Hepatocyte (in vitro differentiated cells): ENCODE results near the gene ZNF398. TPM values are rescaled to one million over a fixed set of nuclear protein-coding genes. Genes with fewer than 3 reads are reported as not detected.

ENCODE experiments used
- DNase-seq: peaks from one replicate; pipeline ENCODE4 v3.0.0-alpha.2; 2016; ENCODE audit warnings: low spot score
- H2AFZ ChIP-seq: fragments of 200-600 bp; sonication (generic); 2 replicates; pipeline ENCODE4 v1.6.0; 2016; ENCODE audit warnings: antibody characterized with exemption, mild to moderate bottlenecking
- H3K27ac ChIP-seq: fragments of 200-600 bp; sonication (generic); 2 replicates; pipeline ENCODE4 v1.5.1; 2016; ENCODE audit warnings: mild to moderate bottlenecking
- H3K27me3 ChIP-seq: fragments of 200-600 bp; sonication (generic); 2 replicates; pipeline ENCODE4 v1.6.1; 2016
- H3K36me3 ChIP-seq: fragments of 200-600 bp; sonication (generic); replicated peaks from 2 replicates; pipeline ENCODE4 v1.5.1; 2016; ENCODE audit warnings: low read depth; ENCODE audit not compliant: insufficient read depth
- H3K4me1 ChIP-seq: fragments of 200-600 bp; sonication (generic); 2 replicates; pipeline ENCODE4 v1.5.1; 2016; ENCODE audit warnings: mild to moderate bottlenecking, moderate library complexity; ENCODE audit not compliant: insufficient read depth
- H3K4me2 ChIP-seq: fragments of 200-600 bp; sonication (generic); 2 replicates; pipeline ENCODE4 v1.6.0; 2016
- H3K4me3 ChIP-seq: fragments of 200-600 bp; sonication (generic); 2 replicates; pipeline ENCODE4 v1.5.1; 2016; ENCODE audit warnings: mild to moderate bottlenecking
- H3K79me2 ChIP-seq: fragments of 200-600 bp; sonication (generic); 2 replicates; pipeline ENCODE4 v1.6.0; 2017; ENCODE audit warnings: mild to moderate bottlenecking
- H3K9me2 ChIP-seq: fragments of 200-600 bp; sonication (generic); replicated peaks from 2 replicates; pipeline ENCODE4 v1.6.0; 2017; ENCODE audit warnings: mild to moderate bottlenecking; ENCODE audit not compliant: insufficient read depth
- H3K9me3 ChIP-seq: fragments of 200-600 bp; sonication (generic); 2 replicates; pipeline ENCODE4 v1.5.1; 2016; ENCODE audit warnings: low read depth, mild to moderate bottlenecking
- H4K20me1 ChIP-seq: fragments of 200-600 bp; sonication (generic); 2 replicates; pipeline ENCODE4 v1.6.0; 2016; ENCODE audit warnings: mild to moderate bottlenecking; ENCODE audit not compliant: insufficient read depth, poor library complexity, severe bottlenecking
- CTCF ChIP-seq: fragments of 200-600 bp; sonication (generic); IDR thresholded peaks from 2 replicates; pipeline ENCODE4 v1.5.1; 2016; ENCODE audit warnings: antibody characterized with exemption, mild to moderate bottlenecking; ENCODE audit not compliant: poor library complexity
- EZH2 ChIP-seq: fragments of 200-600 bp; sonication (generic); IDR thresholded peaks from 2 replicates; pipeline ENCODE4 v1.6.1; 2016; ENCODE audit warnings: antibody characterized with exemption, mild to moderate bottlenecking, borderline replicate concordance
- EZH2phosphoT487 ChIP-seq: fragments of 200-600 bp; sonication (generic); IDR thresholded peaks from one replicate; pipeline ENCODE4 v1.6.1; 2018; ENCODE audit warnings: antibody characterized with exemption, mild to moderate bottlenecking, low read depth, moderate library complexity; ENCODE audit not compliant: unreplicated experiment, severe bottlenecking
- WGBS: methylation state at CpG from one replicate; pipeline ENCODE4 v1.1.6; 2016; ENCODE audit warnings: low lambda C conversion rate; ENCODE audit errors: missing lambda C conversion rate; 5-methylcytosine and 5-hydroxymethylcytosine counted together
- polyA plus RNA-seq: library from polyadenylated mRNA; unstranded; fragments of >200 nt; fragmentation: Nextera tagmentation; extraction: Ambion mirVana; gene quantifications from 2 replicates; pipeline ENCODE4 v1.2.1, GENCODE V29; 2016
- total RNA-seq: library from RNA; depleted of rRNA; stranded (reverse); fragments of >200 nt; gene quantifications from 2 replicates; pipeline ENCODE4 v1.2.3, GENCODE V29; 2014

The ZNF398 gene
- total and polyA plus RNA-seq, 2 experiments from 2014 or later, result 8.1 to 12.5 TPM

DNA sequence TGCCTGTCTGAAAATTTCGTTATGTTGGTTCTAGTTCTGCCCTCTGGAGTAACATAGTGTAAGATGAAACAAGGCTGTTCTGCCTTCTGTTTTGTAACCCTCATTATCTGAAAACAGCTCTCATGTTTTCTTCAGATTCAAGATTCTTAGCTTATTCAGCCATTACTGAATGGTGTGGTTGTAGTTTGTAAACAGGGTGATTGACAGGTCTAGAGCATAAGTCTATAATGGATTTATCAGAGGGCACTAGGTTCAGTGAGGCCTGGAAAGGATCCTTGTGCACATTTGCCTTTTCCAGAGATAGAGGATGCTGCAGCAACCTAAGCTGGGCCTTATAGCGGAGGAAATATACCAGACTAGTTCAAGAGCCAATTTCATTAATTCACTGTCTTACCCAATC is 6.1 kb downstream of the ZNF398 start:
- 95% methylated on average over 2 of the region's 2 CpGs for WGBS
- H3K36me3 ChIP-seq, result no peaks in the 10 kb centered on the region
- no peak overlapping the region for H3K4me3 ChIP-seq
- TF ChIP-seq CTCF (no peak), EZH2 (no peak), EZH2phosphoT487 (no peak)
- no peaks in the 10 kb centered on the region for H3K9me3 ChIP-seq
- H3K79me2 ChIP-seq, result peaks cover 90% of the 10 kb centered on the region
- DNase-seq, result no peak
- no peak overlapping the region for H2AFZ ChIP-seq
- H3K27me3 ChIP-seq, result no peaks in the 10 kb centered on the region
- H3K4me1 ChIP-seq, result peaks cover 10% of the 10 kb centered on the region
- no peak overlapping the region for H3K27ac ChIP-seq
- no peaks in the 10 kb centered on the region for H3K9me2 ChIP-seq
- no peak overlapping the region for H3K4me2 ChIP-seq
- peaks cover 38% of the 10 kb centered on the region for H4K20me1 ChIP-seq

- H3K4me2 ChIP-seq, result no peak overlapping the region
- H3K36me3 ChIP-seq, result no peaks in the 10 kb centered on the region
- H3K9me3 ChIP-seq, result no peaks in the 10 kb centered on the region
- no peak for DNase-seq
- H4K20me1 ChIP-seq, result peaks cover 36% of the 10 kb centered on the region
- peaks cover 83% of the 10 kb centered on the region for H3K79me2 ChIP-seq
- TF ChIP-seq EZH2phosphoT487, result no peak
- no peak for TF ChIP-seq CTCF
- no peak for TF ChIP-seq EZH2
- no peak overlapping the region for H3K27ac ChIP-seq
- peaks cover 6% of the 10 kb centered on the region for H3K4me1 ChIP-seq
- H2AFZ ChIP-seq, result no peak overlapping the region
- WGBS, result 86% methylated on average over 11 of the region's 11 CpGs
- H3K4me3 ChIP-seq, result no peak overlapping the region
- no peaks in the 10 kb centered on the region for H3K27me3 ChIP-seq
- no peaks in the 10 kb centered on the region for H3K9me2 ChIP-seq
Measured at GRCh38 chr7:149154056-149154455, 6.8 kb downstream of the ZNF398 start.

DNA sequence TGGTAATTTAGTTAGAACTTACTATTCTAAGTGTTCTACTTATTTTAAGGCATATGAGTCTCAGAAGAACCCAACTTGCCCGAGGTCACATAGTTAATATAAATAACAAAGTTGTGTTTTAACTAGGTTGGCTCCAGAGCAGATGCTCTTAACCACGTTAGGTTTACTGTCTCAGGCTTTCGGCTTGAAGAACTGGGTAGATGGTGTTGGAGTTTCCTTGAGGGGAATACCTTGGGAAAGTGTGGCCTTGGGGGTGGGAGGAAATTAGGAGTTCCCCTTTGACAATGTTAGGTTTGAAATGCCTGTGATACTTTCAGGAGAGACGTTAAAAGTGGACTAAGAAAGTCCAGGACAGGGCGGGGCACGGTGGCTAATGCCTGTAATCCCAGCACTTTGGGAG is 9.6 kb downstream of the ZNF398 start:
- Histone ChIP-seq H3K27me3 (no peaks in the 10 kb centered on the region), H3K36me3 (no peaks in the 10 kb centered on the region), H3K27ac (no peak overlapping the region), H3K9me3 (no peaks in the 10 kb centered on the region), H3K4me1 (no peaks in the 10 kb centered on the region), H3K79me2 (peaks cover 65% of the 10 kb centered on the region), H3K4me3 (no peak overlapping the region), H4K20me1 (peaks cover 14% of the 10 kb centered on the region), H3K9me2 (no peaks in the 10 kb centered on the region), H2AFZ (no peak overlapping the region), H3K4me2 (no peak overlapping the region)
- 97% methylated on average over 6 of the region's 6 CpGs for WGBS
- DNase-seq, result no peak
- TF ChIP-seq EZH2 (no peak), CTCF (no peak), EZH2phosphoT487 (no peak)

GRCh38 chr7:149161241-149161848 is 14.1 kb downstream of the ZNF398 start:
- Histone ChIP-seq H3K36me3 (no peaks in the 10 kb centered on the region), H3K4me1 (no peaks in the 10 kb centered on the region), H3K27ac (no peak overlapping the region), H3K9me2 (no peaks in the 10 kb centered on the region), H2AFZ (no peak overlapping the region), H3K27me3 (no peaks in the 10 kb centered on the region), H3K79me2 (peaks cover 26% of the 10 kb centered on the region), H3K4me2 (no peak overlapping the region), H4K20me1 (peaks cover 4% of the 10 kb centered on the region), H3K9me3 (no peaks in the 10 kb centered on the region), H3K4me3 (no peak overlapping the region)
- WGBS, result 88% methylated on average over 5 of the region's 5 CpGs
- TF ChIP-seq CTCF (no peak), EZH2 (no peak), EZH2phosphoT487 (no peak)
- DNase-seq, result no peak
